CD8-positive, alpha-beta memory T cell (primary cell): Measurements from ENCODE around the gene RHEB. TPM values are rescaled to one million over a fixed set of nuclear protein-coding genes. Genes with fewer than 3 reads are reported as not detected.
A peak's percentile ranks its signal among the peaks of the same experiment; 100 is the strongest.

ENCODE experiments used
- CTCF ChIA-PET: fragments of 350-600 bp; sonication (Branson Sonifier 250); formaldehyde crosslinking; loops from one replicate; lab custom pipeline; 2021; ENCODE audit warnings: antibody characterized with exemption; lab: Charles Lee
- POLR2A ChIA-PET: fragments of 350-600 bp; sonication (Branson Sonifier 250); formaldehyde crosslinking; loops from one replicate; lab custom pipeline; 2021; ENCODE audit warnings: antibody characterized with exemption; lab: Charles Lee
- DNase-seq, 5 donors: peaks; one replicate each; pipeline versions ENCODE4 v3.0.0 to v3.0.0-alpha.2; 2020 to 2022; ENCODE audit warnings: mixed read lengths in 1 of 5
- H3K27ac ChIP-seq: one replicate; pipeline ENCODE4 v1.7.0; 2013; ENCODE audit warnings: low read depth, mild to moderate bottlenecking, low read length, moderate library complexity
- H3K27me3 ChIP-seq: 2 replicates; pipeline ENCODE4 v1.7.0; 2013; ENCODE audit warnings: low read length, mild to moderate bottlenecking; ENCODE audit not compliant: insufficient read depth, poor library complexity, severe bottlenecking
- H3K36me3 ChIP-seq: 2 replicates; pipeline ENCODE4 v1.7.0; 2013; ENCODE audit warnings: mild to moderate bottlenecking, low read length, moderate library complexity; ENCODE audit not compliant: insufficient read depth
- H3K4me1 ChIP-seq: 2 replicates; pipeline ENCODE4 v1.7.0; 2013; ENCODE audit warnings: mild to moderate bottlenecking, low read length, moderate library complexity; ENCODE audit not compliant: insufficient read depth
- H3K4me3 ChIP-seq: 2 replicates; pipeline ENCODE4 v1.7.0; 2013; ENCODE audit warnings: mild to moderate bottlenecking, low read length
- H3K9me3 ChIP-seq: 2 replicates; pipeline ENCODE4 v1.7.0; 2013; ENCODE audit warnings: mild to moderate bottlenecking, low read length
- H3K27ac Mint-ChIP-seq, 8 donors: one replicate each; pipeline ENCODE4 v1.8.0; 2020 to 2021; ENCODE audit warnings: mixed read lengths in 8 of 8, mild to moderate bottlenecking in 6 of 8, inconsistent platforms in 3 of 8, moderate library complexity in 3 of 8
- H3K27me3 Mint-ChIP-seq, 2 donors: one replicate each; pipeline ENCODE4 v1.8.0; 2020 to 2021; ENCODE audit warnings: mixed read lengths in 2 of 2, mild to moderate bottlenecking in 1 of 2, moderate library complexity in 1 of 2
- H3K36me3 Mint-ChIP-seq, 3 donors: one replicate each; pipeline ENCODE4 v1.8.0; 2020 to 2021; ENCODE audit warnings: mixed read lengths in 3 of 3, inconsistent platforms in 1 of 3, mild to moderate bottlenecking in 1 of 3
- H3K4me1 Mint-ChIP-seq, 3 donors: one replicate each; pipeline ENCODE4 v1.8.0; 2020 to 2021; ENCODE audit warnings: mixed read lengths in 3 of 3, inconsistent platforms in 1 of 3, mild to moderate bottlenecking in 1 of 3
- H3K4me3 Mint-ChIP-seq, 7 donors: one replicate each; pipeline ENCODE4 v1.8.0; 2020 to 2021; ENCODE audit warnings: mixed read lengths in 7 of 7, mild to moderate bottlenecking in 6 of 7, moderate library complexity in 4 of 7, inconsistent platforms in 2 of 7
- H3K9me3 Mint-ChIP-seq, 5 donors: one replicate each; pipeline ENCODE4 v1.8.0; 2020 to 2022; ENCODE audit warnings: mixed read lengths in 5 of 5, mild to moderate bottlenecking in 3 of 5, moderate library complexity in 2 of 5, inconsistent platforms in 1 of 5
- polyA plus RNA-seq: library from polyadenylated mRNA; unstranded; fragments of 300-500 nt; fragmentation: Illumina TruSeq; gene quantifications from one replicate; pipeline ENCODE4 v1.2.3, GENCODE V29; 2021
- total RNA-seq, 2 experiments: library from RNA; stranded (reverse); gene quantifications; one replicate each; pipeline ENCODE4 v1.2.3, GENCODE V29; 2021

Gene RHEB
- total and polyA plus RNA-seq, 3 experiments from 2014 or later: 53.6 to 72.2 (median 54.9) TPM

GRCh38 chr7:151451156-151451555 is 68.5 kb downstream of the RHEB start:
- Mint-ChIP-seq H3K9me3 (no peaks in the 10 kb centered on the region), H3K27me3 (peaks cover 4 to 8% of the 10 kb centered on the region in 2 donors), H3K4me1 (peaks cover 3 to 4% (median 4%) of the 10 kb centered on the region in 3 donors), H3K36me3 (no peaks in the 10 kb centered on the region), H3K4me3 (no peak overlapping the region), H3K27ac (peak overlapping the region in 2 of 8 donors; percentile 31 to 33)
- no peak for DNase-seq
- Histone ChIP-seq H3K9me3 (no peaks in the 10 kb centered on the region), H3K36me3 (no peaks in the 10 kb centered on the region), H3K4me3 (no peak overlapping the region), H3K4me1 (peaks cover 7% of the 10 kb centered on the region), H3K27me3 (no peaks in the 10 kb centered on the region), H3K27ac (no peak overlapping the region)
- CTCF ChIA-PET: interaction anchor here (1.2 to 6.9 kb wide), 5 partner anchors 8 to 135 kb away, joined by 3 to 138 read pairs (median 43); no protein-coding TSS in a partner anchor
- POLR2A ChIA-PET: no interaction called here

GRCh38 chr7:151449990-151450389 is 69.7 kb downstream of the RHEB start:
- H3K4me1 ChIP-seq: peaks cover 7% of the 10 kb centered on the region
- POLR2A ChIA-PET: no interaction called here
- no peaks in the 10 kb centered on the region for H3K9me3 ChIP-seq
- Mint-ChIP-seq H3K4me3 (no peak overlapping the region), H3K9me3 (no peaks in the 10 kb centered on the region), H3K27me3 (peaks cover 4 to 8% of the 10 kb centered on the region in 2 donors), H3K27ac (peak overlapping the region in 2 of 8 donors; percentile 32 to 77), H3K36me3 (no peaks in the 10 kb centered on the region), H3K4me1 (peaks cover 3 to 4% (median 4%) of the 10 kb centered on the region in 3 donors)
- CTCF ChIA-PET: interaction anchor here (1.0 to 6.9 kb wide), 9 partner anchors 10 to 182 kb away, joined by 3 to 138 read pairs (median 13); no protein-coding TSS in a partner anchor
- no peak for DNase-seq
- no peak overlapping the region for H3K4me3 ChIP-seq
- no peaks in the 10 kb centered on the region for H3K27me3 ChIP-seq
- no peak overlapping the region for H3K27ac ChIP-seq
- no peaks in the 10 kb centered on the region for H3K36me3 ChIP-seq

- H3K27ac ChIP-seq: no peak overlapping the region
- H3K27me3 ChIP-seq: no peaks in the 10 kb centered on the region
- peaks cover 7% of the 10 kb centered on the region for H3K4me1 ChIP-seq
- Mint-ChIP-seq H3K27me3 (peaks cover 4 to 8% of the 10 kb centered on the region in 2 donors), H3K9me3 (no peaks in the 10 kb centered on the region), H3K4me3 (peak overlapping the region; percentile 60 to 91 (median 83)), H3K27ac (peak overlapping the region in 6 of 8 donors; percentile 34 to 88 (median 62)), H3K4me1 (peaks cover 3 to 4% (median 4%) of the 10 kb centered on the region in 3 donors), H3K36me3 (no peaks in the 10 kb centered on the region)
- POLR2A ChIA-PET: interaction anchor here (0.6 to 1.5 kb wide), 5 partner anchors 12 to 133 kb away, joined by 3 to 11 read pairs (median 3); partner anchors contain the start of gene WDR86
- no peaks in the 10 kb centered on the region for H3K36me3 ChIP-seq
- H3K9me3 ChIP-seq: no peaks in the 10 kb centered on the region
- peak overlapping the region; percentile 62 for H3K4me3 ChIP-seq
- peak; percentile 64 to 85 (median 79) for DNase-seq
- CTCF ChIA-PET: interaction anchor here (0.9 to 6.9 kb wide), 42 partner anchors 8 to 311 kb away, joined by 3 to 138 read pairs (median 8); partner anchors contain the start of genes CRYGN, NUB1, RHEB and WDR86
Measured at GRCh38 chr7:151448261-151449252, 71.1 kb downstream of the RHEB start.

GRCh38 chr7:151447901-151448260 is 71.8 kb downstream of the RHEB start:
- Histone ChIP-seq H3K4me3 (peak overlapping the region; percentile 62), H3K36me3 (no peaks in the 10 kb centered on the region), H3K9me3 (no peaks in the 10 kb centered on the region), H3K4me1 (peaks cover 7% of the 10 kb centered on the region), H3K27ac (no peak overlapping the region), H3K27me3 (no peaks in the 10 kb centered on the region)
- peak overlapping the region in 2 of 8 donors; percentile 21 to 77 for H3K27ac Mint-ChIP-seq
- ChIA-PET POLR2A (interaction anchor here (0.9 to 1.5 kb wide), 4 partner anchors 11 to 133 kb away, joined by 3 to 11 read pairs (median 4); partner anchors contain the start of gene WDR86), CTCF (interaction anchor here (0.9 to 6.9 kb wide), 34 partner anchors 8 to 312 kb away, joined by 3 to 138 read pairs (median 8); partner anchors contain the start of genes CRYGN, RHEB and WDR86)
- DNase-seq: no peak
- H3K4me3 Mint-ChIP-seq: peak overlapping the region; percentile 68 to 85 (median 82)
- H3K36me3 Mint-ChIP-seq: no peaks in the 10 kb centered on the region
- no peaks in the 10 kb centered on the region for H3K9me3 Mint-ChIP-seq
- peaks cover 0 to 4% (median 2%) of the 10 kb centered on the region in 3 donors for H3K4me1 Mint-ChIP-seq
- peaks cover 2 to 8% of the 10 kb centered on the region in 2 donors for H3K27me3 Mint-ChIP-seq

GRCh38 chr7:151447312-151447711 is 72.4 kb downstream of the RHEB start:
- Mint-ChIP-seq H3K36me3 (no peaks in the 10 kb centered on the region), H3K9me3 (no peaks in the 10 kb centered on the region), H3K27ac (no peak overlapping the region), H3K4me3 (peak overlapping the region in 1 of 7 donors; percentile 8), H3K4me1 (peaks cover 0 to 4% (median 4%) of the 10 kb centered on the region in 3 donors), H3K27me3 (peaks cover 2 to 8% of the 10 kb centered on the region in 2 donors)
- peak in 1 of 5 donors; percentile 34 for DNase-seq
- H3K27me3 ChIP-seq: no peaks in the 10 kb centered on the region
- ChIA-PET POLR2A (interaction anchor here (1.3 to 1.5 kb wide), 2 partner anchors 37 to 132 kb away, joined by 4 to 11 read pairs; partner anchors contain the start of gene WDR86), CTCF (interaction anchor here (1.2 to 6.9 kb wide), 17 partner anchors 8 to 312 kb away, joined by 3 to 138 read pairs (median 13); partner anchors contain the start of genes CRYGN and WDR86)
- H3K9me3 ChIP-seq: no peaks in the 10 kb centered on the region
- H3K4me3 ChIP-seq: no peak overlapping the region
- no peak overlapping the region for H3K27ac ChIP-seq
- H3K4me1 ChIP-seq: peaks cover 7% of the 10 kb centered on the region
- no peaks in the 10 kb centered on the region for H3K36me3 ChIP-seq

- Mint-ChIP-seq H3K4me1 (peaks cover 2 to 11% (median 11%) of the 10 kb centered on the region in 3 donors), H3K9me3 (no peaks in the 10 kb centered on the region), H3K36me3 (no peaks in the 10 kb centered on the region), H3K27me3 (peaks cover 2 to 8% of the 10 kb centered on the region in 2 donors), H3K4me3 (peak overlapping the region in 2 of 7 donors; percentile 17 to 26), H3K27ac (peak overlapping the region in 1 of 8 donors; percentile 17)
- Histone ChIP-seq H3K27ac (no peak overlapping the region), H3K27me3 (no peaks in the 10 kb centered on the region), H3K4me3 (no peak overlapping the region), H3K36me3 (no peaks in the 10 kb centered on the region), H3K4me1 (peaks cover 15% of the 10 kb centered on the region), H3K9me3 (no peaks in the 10 kb centered on the region)
- POLR2A ChIA-PET: interaction anchor here (1.3 kb wide), 1 partner anchor 37 kb away, joined by 4 read pairs; the partner anchor contains the start of gene WDR86
- peak in 1 of 5 donors; percentile 24 for DNase-seq
- CTCF ChIA-PET: interaction anchor here (0.6 to 6.9 kb wide), 7 partner anchors 13 to 130 kb away, joined by 4 to 138 read pairs (median 17); no protein-coding TSS in a partner anchor
Measured at GRCh38 chr7:151446412-151446811, 73.3 kb downstream of the RHEB start.

- H3K9me3 Mint-ChIP-seq: no peaks in the 10 kb centered on the region
- Histone ChIP-seq H3K9me3 (no peaks in the 10 kb centered on the region), H3K36me3 (no peaks in the 10 kb centered on the region), H3K27ac (no peak overlapping the region), H3K27me3 (no peaks in the 10 kb centered on the region), H3K4me1 (peaks cover 28% of the 10 kb centered on the region), H3K4me3 (no peak overlapping the region)
- no peaks in the 10 kb centered on the region for H3K36me3 Mint-ChIP-seq
- CTCF ChIA-PET: interaction anchor here (1.4 to 6.9 kb wide), 3 partner anchors 12 to 128 kb away, joined by 7 to 83 read pairs (median 9); no protein-coding TSS in a partner anchor
- no peak overlapping the region for H3K4me3 Mint-ChIP-seq
- H3K27ac Mint-ChIP-seq: peak overlapping the region in 1 of 8 donors; percentile 65
- peaks cover 6 to 27% (median 23%) of the 10 kb centered on the region in 3 donors for H3K4me1 Mint-ChIP-seq
- no peak for DNase-seq
- peaks cover 0 to 2% of the 10 kb centered on the region in 2 donors for H3K27me3 Mint-ChIP-seq
- POLR2A ChIA-PET: no interaction called here
Measured at GRCh38 chr7:151444632-151445031, 75.1 kb downstream of the RHEB start.
